Myocyte (in vitro differentiated cells): Measurements from ENCODE around the gene CD28. TPM values are rescaled to one million over a fixed set of nuclear protein-coding genes. Genes with fewer than 3 reads are reported as not detected.
"Not testable (repeated sequence)": the region's sequence is repeated elsewhere in the genome, so short reads cannot be mapped to it uniquely, and the experiment has no call there.

Experiments
- DNase-seq: peaks from one replicate; pipeline ENCODE4 v3.0.0-alpha.2; 2012; ENCODE audit warnings: low read depth
- total RNA-seq: library from RNA; depleted of rRNA; stranded (reverse); fragments of >200 nt; gene quantifications from 2 replicates; pipeline ENCODE4 v1.2.3, GENCODE V29; 2014

CD28 gene
- total RNA-seq, 1 donor from 2014 or later, result 0.45 TPM

GRCh38 chr2:203781151-203781550 lies 74.7 kb downstream of the CD28 start:
- no peak for DNase-seq

- peak; percentile 90 for DNase-seq
Observed at GRCh38 chr2:203782262-203782976, 76.0 kb downstream of the CD28 start.

GRCh38 chr2:203783496-203784203 lies 77.2 kb downstream of the CD28 start:
- peak; percentile 51 for DNase-seq

GRCh38 chr2:203784710-203785270 lies 78.4 kb downstream of the CD28 start:
- not testable (repeated sequence) for DNase-seq

GRCh38 chr2:203785391-203786110 lies 79.1 kb downstream of the CD28 start:
- not testable (repeated sequence) for DNase-seq

GRCh38 chr2:203786549-203787351 lies 80.3 kb downstream of the CD28 start:
- DNase-seq, result peak; percentile 57

GRCh38 chr2:203787979-203788378 lies 81.5 kb downstream of the CD28 start:
- DNase-seq, result no peak

Other genes starting within 250 kb of the CD28 start
- gene RAPH1, start 171.3 kb upstream of the CD28 start, total RNA-seq, result 31.3 and 41.3 TPM in 2 replicates
- not detected in 2 replicates for gene CTLA4, start 161.1 kb downstream of the CD28 start, total RNA-seq
- gene ICOS, start 230.1 kb downstream of the CD28 start, total RNA-seq, result not detected in 2 replicates